Breast epithelium (tissue), 3 donors: ENCODE results near the gene KCMF1.

ENCODE experiments used
- POLR2A ChIP-seq: fragments of 450-650 bp; IDR thresholded peaks from one replicate; pipeline ENCODE4 v1.6.1; 2016; ENCODE audit warnings: antibody characterized with exemption, mild to moderate bottlenecking, moderate library complexity
- TF ChIP-seq, protein P1 (sequence below), 3 donors: fragments of 450-650 bp; IDR thresholded peaks; one replicate each; pipeline ENCODE4 v1.5.1; 2016 to 2017; ENCODE audit warnings: antibody characterized with exemption in 3 of 3, mild to moderate bottlenecking in 3 of 3, moderate library complexity in 3 of 3

DNA sequence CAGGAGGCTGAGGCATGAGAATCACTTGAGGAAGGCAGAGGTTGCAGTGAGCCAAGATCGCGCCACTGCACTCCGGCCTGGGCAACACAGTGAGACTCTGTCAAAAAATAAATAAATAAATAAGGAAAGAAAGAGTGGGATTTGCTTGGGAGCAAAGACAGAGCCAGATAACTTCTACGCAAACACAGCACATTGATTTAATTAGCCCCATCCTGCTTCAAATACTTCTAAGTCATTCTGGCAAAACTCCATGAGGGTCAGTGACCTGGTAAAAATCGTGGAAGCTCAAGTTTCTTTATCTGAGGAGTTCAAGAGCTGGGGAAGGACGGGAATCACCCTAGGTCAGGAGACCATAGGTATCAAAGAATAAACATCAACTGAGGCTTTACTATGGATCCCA, 91.6 kb downstream of the KCMF1 start:
- no peak for TF ChIP-seq POLR2A
- TF ChIP-seq, protein P1, sequence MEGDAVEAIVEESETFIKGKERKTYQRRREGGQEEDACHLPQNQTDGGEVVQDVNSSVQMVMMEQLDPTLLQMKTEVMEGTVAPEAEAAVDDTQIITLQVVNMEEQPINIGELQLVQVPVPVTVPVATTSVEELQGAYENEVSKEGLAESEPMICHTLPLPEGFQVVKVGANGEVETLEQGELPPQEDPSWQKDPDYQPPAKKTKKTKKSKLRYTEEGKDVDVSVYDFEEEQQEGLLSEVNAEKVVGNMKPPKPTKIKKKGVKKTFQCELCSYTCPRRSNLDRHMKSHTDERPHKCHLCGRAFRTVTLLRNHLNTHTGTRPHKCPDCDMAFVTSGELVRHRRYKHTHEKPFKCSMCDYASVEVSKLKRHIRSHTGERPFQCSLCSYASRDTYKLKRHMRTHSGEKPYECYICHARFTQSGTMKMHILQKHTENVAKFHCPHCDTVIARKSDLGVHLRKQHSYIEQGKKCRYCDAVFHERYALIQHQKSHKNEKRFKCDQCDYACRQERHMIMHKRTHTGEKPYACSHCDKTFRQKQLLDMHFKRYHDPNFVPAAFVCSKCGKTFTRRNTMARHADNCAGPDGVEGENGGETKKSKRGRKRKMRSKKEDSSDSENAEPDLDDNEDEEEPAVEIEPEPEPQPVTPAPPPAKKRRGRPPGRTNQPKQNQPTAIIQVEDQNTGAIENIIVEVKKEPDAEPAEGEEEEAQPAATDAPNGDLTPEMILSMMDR (IDR thresholded peaks at IDR 0.05) = no peak
